HL-60 (cell line): ENCODE data around the gene DLEU7.

ENCODE experiments used
- DNase-seq, 2 experiments: peaks; one replicate each; pipeline ENCODE4 v3.0.0-alpha.2; 2010 to 2020; ENCODE audit warnings: low read depth in 1 of 2, low spot score in 1 of 2
- H3K27ac ChIP-seq: fragments of 250-450 bp; sonication (Bioruptor Pico); replicated peaks from 2 replicates; pipeline ENCODE4 v1.5.1; 2020; ENCODE audit warnings: mild to moderate bottlenecking, moderate library complexity
- H3K27me3 ChIP-seq: fragments of 250-450 bp; sonication (Bioruptor Pico); 2 replicates; pipeline ENCODE4 v1.5.1; 2021; ENCODE audit warnings: mild to moderate bottlenecking, moderate library complexity; ENCODE audit not compliant: insufficient read depth, poor library complexity, severe bottlenecking
- H3K4me3 ChIP-seq: replicated peaks from 2 replicates; pipeline ENCODE4 v1.5.1; 2011; ENCODE audit warnings: mild to moderate bottlenecking, control low read depth, low read length; ENCODE audit not compliant: insufficient read depth
- GABPA ChIP-seq: IDR thresholded peaks from 2 replicates; pipeline ENCODE4 v1.6.1; 2012; ENCODE audit warnings: low read depth
- POLR2AphosphoS5 ChIP-seq: IDR thresholded peaks from 2 replicates; pipeline ENCODE4 v1.6.1; 2012; ENCODE audit warnings: low read depth
- SPI1 ChIP-seq: IDR thresholded peaks from 2 replicates; pipeline ENCODE4 v1.6.1; 2012; ENCODE audit warnings: low read depth, mild to moderate bottlenecking, borderline replicate concordance
- TF ChIP-seq, protein P1 (sequence below): IDR thresholded peaks from 2 replicates; pipeline ENCODE4 v1.6.1; 2012; ENCODE audit warnings: low read depth; ENCODE audit not compliant: insufficient replicate concordance
- TF ChIP-seq, protein P2 (sequence below): IDR thresholded peaks from one replicate; pipeline ENCODE4 v1.5.1; 2011; ENCODE audit warnings: low read length, control low read depth, inconsistent platforms; ENCODE audit not compliant: insufficient read depth

The DLEU7 gene

DNA sequence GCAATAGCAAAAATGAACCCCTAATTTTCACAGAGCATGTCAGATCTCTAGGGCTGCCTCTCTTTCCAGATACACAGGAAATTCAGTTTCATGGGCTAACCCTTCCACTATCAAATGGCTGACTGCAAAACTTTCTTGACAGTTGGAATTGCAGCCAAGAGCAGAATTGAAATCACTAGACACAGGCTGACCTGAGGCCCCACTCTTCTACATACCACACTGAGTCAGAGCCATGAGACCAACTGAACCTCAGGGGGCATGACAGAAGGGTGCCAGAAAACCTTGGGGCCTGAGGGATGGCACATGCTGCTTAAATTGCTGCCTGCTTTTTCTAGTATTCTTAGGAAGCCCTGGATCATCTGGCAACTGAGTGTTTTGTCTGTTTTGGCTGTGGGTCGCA lies 1.7 kb upstream of the DLEU7 start:
- TF ChIP-seq GABPA (no peak), SPI1 (no peak)
- TF ChIP-seq, protein P1, sequence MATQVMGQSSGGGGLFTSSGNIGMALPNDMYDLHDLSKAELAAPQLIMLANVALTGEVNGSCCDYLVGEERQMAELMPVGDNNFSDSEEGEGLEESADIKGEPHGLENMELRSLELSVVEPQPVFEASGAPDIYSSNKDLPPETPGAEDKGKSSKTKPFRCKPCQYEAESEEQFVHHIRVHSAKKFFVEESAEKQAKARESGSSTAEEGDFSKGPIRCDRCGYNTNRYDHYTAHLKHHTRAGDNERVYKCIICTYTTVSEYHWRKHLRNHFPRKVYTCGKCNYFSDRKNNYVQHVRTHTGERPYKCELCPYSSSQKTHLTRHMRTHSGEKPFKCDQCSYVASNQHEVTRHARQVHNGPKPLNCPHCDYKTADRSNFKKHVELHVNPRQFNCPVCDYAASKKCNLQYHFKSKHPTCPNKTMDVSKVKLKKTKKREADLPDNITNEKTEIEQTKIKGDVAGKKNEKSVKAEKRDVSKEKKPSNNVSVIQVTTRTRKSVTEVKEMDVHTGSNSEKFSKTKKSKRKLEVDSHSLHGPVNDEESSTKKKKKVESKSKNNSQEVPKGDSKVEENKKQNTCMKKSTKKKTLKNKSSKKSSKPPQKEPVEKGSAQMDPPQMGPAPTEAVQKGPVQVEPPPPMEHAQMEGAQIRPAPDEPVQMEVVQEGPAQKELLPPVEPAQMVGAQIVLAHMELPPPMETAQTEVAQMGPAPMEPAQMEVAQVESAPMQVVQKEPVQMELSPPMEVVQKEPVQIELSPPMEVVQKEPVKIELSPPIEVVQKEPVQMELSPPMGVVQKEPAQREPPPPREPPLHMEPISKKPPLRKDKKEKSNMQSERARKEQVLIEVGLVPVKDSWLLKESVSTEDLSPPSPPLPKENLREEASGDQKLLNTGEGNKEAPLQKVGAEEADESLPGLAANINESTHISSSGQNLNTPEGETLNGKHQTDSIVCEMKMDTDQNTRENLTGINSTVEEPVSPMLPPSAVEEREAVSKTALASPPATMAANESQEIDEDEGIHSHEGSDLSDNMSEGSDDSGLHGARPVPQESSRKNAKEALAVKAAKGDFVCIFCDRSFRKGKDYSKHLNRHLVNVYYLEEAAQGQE: no peak
- Histone ChIP-seq H3K4me3 (no peak overlapping the region), H3K27ac (no peak overlapping the region), H3K27me3 (no peaks in the 10 kb centered on the region)
- no peak for DNase-seq

DNA sequence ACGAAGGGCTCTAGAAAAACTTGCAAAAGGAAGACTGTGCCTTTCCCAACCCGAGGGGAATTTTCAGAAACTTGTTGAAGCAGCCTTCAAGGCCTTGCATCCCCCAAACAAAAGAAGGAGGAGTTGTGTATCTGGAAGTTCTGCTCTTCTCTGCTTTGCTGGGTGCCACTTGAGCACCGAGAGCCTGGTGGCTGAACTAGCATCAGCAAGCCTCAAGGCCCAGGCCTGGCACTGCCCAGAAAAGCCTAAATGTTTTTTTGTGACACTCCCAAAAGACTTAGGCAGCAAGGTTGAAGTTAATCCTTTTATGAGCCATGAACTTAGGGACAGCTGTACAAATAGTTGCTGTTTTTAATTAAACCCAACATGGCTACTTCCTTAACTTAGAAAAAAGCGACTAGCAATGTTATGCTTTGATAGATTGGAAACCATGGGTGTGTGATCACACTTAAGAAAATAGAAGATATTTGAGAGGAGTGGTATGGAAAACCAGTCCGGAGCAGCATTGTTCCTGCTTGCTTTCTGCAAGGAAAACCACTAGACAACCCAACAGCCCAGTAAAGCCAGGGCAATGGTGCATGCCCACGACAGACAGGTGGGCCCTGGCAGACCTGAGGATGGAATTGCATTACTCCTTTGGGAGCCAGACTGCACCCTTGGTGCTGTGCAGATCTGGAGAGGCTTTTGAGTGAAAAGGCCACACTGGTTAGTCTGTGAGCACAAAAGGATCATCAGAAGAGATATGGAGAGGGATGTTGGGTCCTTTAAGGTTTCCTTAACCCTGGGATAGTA lies 788 bp upstream of the DLEU7 start:
- H3K27ac ChIP-seq: no peak overlapping the region
- no peaks in the 10 kb centered on the region for H3K27me3 ChIP-seq
- TF ChIP-seq GABPA (no peak), POLR2AphosphoS5 (no peak), SPI1 (no peak)
- TF ChIP-seq, protein P1: no peak
- TF ChIP-seq, protein P2, sequence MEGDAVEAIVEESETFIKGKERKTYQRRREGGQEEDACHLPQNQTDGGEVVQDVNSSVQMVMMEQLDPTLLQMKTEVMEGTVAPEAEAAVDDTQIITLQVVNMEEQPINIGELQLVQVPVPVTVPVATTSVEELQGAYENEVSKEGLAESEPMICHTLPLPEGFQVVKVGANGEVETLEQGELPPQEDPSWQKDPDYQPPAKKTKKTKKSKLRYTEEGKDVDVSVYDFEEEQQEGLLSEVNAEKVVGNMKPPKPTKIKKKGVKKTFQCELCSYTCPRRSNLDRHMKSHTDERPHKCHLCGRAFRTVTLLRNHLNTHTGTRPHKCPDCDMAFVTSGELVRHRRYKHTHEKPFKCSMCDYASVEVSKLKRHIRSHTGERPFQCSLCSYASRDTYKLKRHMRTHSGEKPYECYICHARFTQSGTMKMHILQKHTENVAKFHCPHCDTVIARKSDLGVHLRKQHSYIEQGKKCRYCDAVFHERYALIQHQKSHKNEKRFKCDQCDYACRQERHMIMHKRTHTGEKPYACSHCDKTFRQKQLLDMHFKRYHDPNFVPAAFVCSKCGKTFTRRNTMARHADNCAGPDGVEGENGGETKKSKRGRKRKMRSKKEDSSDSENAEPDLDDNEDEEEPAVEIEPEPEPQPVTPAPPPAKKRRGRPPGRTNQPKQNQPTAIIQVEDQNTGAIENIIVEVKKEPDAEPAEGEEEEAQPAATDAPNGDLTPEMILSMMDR: no peak
- DNase-seq: no peak
- no peak overlapping the region for H3K4me3 ChIP-seq

DNA sequence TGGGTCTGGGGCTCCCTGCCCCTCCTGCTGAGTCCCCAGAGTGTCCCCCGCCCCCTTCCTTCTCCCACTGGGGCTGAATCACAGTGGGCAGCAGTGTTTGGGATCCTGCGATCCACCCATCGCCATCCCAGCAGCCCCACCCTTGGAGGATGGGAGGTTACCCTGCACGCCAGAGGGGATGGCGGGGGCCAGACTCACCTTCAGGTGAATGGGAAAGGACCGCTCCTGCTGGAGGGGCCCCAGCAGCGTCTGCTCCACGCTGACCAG lies 569 bp downstream of the DLEU7 start:
- no peak for TF ChIP-seq SPI1
- Histone ChIP-seq H3K27me3 (no peaks in the 10 kb centered on the region), H3K27ac (no peak overlapping the region), H3K4me3 (no peak overlapping the region)
- DNase-seq: no peak

DNA sequence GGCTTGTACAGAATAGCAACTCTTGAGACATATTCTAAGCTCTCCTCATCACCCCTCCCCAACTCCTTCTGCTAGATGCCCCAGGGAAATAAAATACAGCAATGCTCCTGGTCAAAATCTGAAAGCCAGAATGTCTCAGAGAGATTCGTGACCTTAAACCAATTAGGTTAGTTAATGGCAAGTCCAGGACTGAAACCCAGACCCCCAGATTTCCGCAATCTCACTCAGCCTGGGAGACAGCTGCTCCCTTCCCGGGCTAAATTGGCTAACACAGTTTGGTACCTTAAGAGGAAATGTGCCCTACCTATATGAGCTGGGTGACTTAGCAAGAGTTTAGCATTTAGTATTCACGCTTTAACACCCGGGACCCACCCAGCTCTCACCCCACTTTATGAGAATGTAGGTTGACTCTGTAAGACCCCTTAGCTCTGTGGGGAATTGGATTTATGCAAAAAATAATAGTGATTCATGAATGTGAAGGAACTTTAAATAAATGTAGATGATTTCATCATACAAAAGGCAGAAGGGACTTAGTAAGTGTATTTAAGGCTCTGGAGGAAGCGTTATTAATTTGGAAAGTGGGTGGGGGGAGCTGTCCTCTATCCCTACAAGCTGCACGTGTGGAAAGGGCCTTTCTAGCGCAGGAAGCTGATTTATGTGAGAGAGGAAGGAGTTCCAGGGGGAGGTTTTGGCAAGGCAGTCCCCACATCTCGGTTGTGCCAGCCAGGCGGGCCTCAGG lies 1.1 kb downstream of the DLEU7 start:
- Histone ChIP-seq H3K27ac (no peak overlapping the region), H3K27me3 (no peaks in the 10 kb centered on the region), H3K4me3 (no peak overlapping the region)
- no peak for DNase-seq
- TF ChIP-seq, protein P1: no peak
- TF ChIP-seq POLR2AphosphoS5: no peak
- TF ChIP-seq SPI1: no peak
- TF ChIP-seq, protein P2: no peak
- no peak for TF ChIP-seq GABPA
